Measurements from ENCODE around the gene DYNAP.

DYNAP gene, protein sequence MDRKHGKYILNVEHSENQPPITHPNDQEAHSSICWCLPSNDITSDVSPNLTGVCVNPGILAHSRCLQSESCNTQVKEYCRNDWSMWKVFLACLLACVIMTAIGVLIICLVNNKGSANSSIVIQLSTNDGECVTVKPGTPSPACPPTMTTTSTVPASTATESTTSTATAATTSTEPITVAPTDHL

DNA sequence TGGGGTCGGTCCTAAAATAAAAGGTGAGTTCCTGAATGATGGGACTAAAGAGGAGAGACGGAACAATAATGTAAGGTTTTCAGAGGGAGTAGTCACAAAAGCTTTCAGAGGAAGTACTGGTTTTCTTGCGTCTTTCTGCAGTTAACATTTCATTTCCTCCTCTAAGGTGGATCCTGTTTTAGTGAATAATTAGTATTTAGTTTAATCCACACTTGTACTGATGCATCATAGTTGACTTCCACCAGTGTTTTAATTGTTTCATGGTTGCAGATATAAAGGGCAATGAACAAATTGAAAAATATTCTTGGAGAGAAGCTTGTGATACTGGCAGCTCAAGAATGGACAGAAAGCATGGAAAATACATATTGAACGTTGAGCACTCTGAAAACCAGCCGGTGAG lies at the start of gene DYNAP:
Gene DYNAP, plus strand, starts transcription at position 301 of the 400 bp plus-strand sequence. Its CDS starts 38 bp downstream, at position 339.
- no peak for DNase-seq (ENCODE audit: low read depth)

DNA sequence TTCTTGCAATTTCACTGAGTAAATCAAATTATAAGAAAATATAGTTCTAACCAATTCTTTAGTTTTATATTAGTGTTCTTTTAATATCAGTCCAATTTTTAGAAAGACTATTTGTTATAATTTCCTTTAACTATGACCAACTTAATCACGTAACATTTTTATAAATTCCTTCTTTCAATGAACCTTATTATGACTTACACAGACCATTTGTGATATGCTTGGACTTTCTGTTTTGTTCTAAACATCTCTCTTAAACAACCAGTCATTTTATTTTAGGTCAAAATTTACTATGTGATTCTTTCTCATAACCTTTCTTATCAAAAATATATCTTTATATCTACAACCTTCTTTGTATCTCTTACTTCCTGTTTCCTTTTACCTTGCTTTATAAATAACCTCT lies 39.5 kb upstream of the DYNAP start:
- no peak for DNase-seq (ENCODE audit: low read depth)

DNA sequence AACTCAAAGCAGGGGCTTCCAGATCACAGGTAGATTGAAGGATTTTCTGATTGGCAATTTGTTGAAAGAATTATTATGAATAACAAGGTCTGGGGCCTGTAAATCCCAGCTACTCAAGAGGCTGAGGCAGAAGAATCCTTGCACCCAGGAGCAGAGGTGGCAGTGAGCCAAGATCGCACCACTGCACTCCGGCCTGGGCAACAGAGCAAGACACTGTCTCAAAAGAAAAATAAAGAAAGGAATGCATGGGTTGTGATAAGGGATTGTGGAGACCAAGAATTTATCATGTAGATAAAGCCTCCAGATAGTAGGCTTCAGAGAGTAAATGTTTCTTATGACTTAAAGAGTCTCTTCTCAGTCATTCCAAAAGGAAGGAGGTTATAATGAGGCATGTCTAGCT lies 35.8 kb upstream of the DYNAP start:
- no peak for DNase-seq (ENCODE audit: low read depth)

DNA sequence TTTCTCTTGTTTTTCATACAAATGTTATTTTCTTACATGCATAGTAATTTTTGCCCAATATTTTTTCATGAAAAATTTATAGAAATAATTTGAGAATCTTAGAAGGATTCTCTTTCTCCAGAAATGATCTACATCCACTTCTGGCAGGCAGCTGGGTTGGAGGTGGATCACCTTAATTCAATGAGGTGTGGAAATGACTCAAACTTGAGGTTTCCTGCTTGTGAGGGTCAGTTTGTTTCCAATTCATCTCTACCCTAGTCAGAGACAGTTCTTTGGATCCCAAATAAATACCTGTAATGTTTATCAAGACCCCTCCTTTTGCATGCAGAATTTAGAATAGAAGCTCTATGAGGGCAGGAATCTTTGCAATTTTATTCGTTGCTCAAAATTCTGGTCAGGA lies 35.0 kb upstream of the DYNAP start:
- DNase-seq (ENCODE audit: low read depth), result no peak

DNA sequence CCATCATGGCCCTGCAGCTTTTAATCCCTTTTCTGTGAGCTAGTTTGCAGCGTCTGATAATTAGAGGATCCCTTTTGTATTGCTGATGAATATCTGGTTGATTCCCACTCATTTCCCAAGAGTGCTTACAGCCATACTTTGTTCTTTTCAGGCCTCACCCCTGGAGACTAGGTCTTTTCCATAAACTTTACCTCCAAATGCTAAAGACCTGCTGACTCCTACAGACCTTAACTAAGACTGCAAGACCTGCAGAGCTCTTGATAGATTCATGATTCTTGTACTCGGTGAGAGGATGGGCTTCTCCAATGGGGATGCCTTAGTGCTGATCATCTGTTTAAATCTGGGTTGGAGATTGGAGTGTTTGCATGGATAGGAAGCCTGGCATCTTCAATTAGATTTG lies 33.1 kb upstream of the DYNAP start:
- DNase-seq (ENCODE audit: low read depth), result no peak

DNA sequence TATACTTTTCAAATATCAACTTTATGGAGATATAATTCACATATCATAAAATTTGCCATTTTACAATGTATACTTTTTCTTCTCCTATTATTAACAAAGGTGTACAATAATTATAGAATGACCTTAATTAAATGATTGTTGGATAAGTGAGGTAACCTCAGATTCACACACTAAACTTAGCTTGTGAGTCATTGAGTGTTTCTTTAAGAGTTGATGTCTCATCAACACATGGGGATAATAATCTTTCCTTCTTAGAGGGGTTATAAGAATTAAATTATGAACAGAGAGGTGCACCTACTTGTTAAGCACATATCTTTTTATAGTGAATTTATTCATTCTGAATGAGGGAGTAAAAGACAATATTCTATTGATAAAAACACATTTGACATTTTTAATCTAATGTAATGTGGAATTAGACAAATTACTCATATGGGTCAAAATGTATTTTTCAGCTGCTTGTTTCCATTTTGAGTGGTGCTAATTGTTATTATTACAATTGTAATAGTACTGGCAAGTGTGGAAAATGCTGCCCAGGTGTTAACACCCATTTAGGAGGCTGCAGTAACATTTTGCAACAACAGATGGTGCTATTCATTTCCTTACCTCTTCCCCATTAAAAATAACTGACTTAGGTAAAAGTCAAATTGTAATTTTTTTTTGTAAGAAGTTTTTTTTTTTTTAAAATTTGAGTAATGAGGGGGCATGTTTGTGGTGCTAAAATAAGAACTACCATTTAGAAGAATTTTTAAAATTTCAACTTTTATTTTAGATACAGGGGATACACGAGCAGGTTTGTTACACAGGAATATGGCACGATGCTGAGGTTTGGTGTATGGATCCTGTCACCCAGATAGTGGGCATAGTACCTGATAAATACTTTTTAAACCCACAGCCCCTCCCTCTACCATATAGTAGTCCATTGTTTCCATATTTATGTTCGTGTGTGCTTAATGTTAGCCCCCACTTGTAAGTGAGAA lies 32.1 kb upstream of the DYNAP start:
- DNase-seq (ENCODE audit: low read depth), result no peak

DNA sequence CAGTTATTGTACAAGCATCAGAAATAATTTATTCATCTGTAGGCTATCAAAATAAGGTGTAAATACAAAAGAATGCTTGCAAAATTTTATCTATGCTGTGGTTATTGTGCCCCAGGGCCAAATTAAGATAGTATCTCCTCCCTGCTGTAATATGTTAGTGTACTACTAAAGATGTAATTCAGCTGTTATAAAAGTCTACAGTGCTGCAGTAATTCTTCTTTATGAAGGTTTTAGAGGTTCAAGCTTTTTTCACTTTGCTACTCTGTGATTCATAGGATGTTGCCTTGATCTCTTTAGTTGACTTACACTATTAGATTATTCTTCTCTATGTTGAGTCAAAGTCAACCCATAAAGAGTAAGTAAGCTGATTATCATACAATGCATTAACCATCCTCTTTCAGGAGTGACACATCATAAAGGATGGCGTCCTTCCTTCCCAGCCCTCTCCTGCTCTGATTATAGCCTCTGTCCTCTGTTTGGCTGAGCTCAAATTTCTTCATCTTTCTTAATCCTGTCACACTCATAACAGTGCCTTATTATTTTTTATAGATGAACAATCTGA lies 29.3 kb upstream of the DYNAP start:
- DNase-seq (ENCODE audit: low read depth), result no peak

DNA sequence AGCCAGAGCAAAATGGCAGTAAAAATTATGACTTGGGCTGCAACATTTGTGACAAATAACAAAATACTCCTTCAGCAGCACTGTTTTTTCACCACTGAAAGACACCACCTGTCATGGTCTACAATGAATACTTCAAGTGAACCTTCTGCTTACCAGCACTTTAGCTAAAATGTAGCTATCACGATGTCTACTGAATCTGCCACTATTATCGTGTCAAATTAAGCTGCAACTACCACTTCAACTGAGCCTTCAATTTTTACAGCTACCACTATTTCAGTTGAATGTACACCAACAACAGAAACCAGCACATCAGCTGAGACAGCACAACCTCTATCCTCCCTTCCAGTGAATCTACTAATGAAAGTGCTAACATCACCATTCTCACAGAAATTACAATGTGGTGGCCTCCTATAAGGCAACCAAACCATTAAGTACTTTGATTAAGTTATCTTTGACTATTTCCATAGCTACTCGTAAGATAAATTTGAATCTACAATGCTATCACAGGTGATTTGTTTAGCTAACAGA lies 10.8 kb upstream of the DYNAP start:
- DNase-seq (ENCODE audit: low read depth), result no peak

DNA sequence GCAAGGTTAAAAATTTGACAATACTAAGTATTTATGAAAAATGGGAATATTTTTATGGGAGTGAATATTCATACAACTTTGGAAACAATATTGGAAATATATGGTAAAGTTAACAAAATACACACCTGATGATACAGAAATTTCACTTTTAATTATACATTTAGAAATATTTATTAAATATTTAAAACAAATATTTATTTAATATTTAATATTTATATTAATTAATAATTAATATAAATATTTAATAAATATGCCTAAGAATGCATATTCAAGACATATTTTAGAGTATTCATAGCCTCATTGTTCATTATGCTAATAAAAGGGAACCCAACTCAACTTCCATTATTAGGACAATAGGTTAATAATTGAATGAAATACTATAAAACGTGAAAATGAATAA lies 7.0 kb upstream of the DYNAP start:
- DNase-seq (ENCODE audit: low read depth), result no peak

DNA sequence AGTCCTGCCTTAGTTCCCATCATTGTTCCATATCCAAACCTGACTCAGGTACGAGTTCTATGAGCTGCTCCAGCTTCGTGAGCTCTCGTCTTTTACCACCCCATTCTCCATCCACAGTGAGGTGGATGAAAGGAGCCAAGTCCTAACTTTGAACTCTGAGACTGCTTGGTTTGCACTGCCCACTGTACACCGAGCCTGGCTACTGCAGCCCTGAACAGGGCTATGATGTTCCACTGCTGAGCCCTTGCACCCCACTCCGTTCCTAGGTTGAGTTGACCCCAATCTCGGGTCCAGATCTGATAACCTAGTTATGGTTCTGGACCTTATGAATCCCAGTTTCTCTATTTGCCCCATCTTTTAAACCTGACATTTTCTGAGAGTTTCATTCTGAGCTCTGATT lies 5.3 kb upstream of the DYNAP start:
- DNase-seq (ENCODE audit: low read depth), result no peak

DNA sequence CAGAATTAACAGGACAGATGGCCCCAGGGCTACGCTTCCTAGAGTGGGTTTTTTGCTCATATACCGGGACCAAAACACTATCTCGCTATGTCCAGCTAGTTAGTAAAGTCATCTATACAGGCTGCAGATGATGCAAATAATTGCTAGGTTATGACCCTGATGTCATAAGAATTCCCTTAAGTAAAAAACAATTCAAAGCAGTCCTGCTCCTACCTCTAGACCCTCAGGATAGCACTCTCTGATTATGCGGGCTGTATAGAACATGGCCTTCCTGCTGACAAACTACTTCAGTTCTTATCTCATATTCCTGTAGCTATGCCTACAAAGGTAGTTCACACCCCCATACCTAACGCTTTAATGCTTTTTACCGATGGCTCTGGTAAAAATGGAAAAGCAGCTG lies 13.2 kb downstream of the DYNAP start:
- no peak for DNase-seq (ENCODE audit: low read depth)

DNA sequence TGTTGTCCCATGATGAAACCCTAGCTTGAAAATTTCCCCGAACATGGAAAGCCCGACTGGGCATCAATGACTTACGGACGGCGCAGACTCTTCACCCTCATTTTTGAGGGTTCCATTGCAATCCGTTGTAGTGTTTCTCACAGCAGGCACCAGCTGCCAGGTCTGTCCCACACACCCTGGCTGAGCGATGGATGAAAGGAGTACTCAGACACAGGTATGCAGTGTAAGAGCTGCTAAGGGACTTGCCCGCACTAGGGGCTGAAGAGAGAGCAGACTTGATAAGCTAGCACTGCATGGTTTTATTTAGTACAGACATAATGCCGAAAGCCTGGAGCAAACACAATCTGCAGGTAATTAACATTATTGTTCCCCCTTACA lies 15.8 kb downstream of the DYNAP start:
- DNase-seq (ENCODE audit: low read depth), result no peak

DNA sequence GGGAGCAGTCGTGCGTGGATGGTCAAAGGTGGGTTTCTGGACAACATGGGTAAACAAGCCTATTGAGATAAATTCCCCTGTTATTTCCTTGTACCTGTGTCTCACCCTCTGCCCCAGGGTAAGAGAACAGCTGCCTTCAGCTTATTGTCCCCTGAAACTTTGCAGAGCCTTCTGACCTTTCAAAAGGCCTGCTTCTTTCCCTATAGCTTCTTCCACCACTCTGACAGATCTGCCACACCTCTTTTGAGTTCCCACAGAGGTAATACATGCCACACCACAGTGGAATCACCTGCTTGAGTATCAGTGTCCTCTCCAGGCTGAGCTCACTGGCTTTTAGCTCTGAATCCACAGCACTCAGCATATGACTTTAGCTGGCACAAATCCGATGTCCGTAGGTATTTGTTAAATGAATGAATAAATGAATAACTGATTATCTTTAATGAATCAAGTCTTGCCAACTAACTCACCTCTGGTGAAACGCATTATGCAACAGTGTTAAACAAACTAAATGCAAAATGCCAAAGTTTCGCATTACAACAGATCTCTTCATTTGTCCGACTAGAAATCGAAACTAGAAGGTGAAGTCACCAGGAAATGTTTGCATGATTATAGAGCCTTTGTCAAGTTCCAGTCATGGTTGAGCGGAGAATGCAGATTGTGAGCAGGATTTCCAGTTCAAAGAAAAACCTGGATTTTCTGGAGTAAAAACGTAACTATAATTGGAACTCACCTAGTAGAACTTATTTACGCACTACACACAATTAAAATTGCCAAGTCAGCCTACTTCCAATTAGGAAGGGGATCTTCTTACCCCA lies 16.4 kb downstream of the DYNAP start:
- DNase-seq (ENCODE audit: low read depth), result no peak

DNA sequence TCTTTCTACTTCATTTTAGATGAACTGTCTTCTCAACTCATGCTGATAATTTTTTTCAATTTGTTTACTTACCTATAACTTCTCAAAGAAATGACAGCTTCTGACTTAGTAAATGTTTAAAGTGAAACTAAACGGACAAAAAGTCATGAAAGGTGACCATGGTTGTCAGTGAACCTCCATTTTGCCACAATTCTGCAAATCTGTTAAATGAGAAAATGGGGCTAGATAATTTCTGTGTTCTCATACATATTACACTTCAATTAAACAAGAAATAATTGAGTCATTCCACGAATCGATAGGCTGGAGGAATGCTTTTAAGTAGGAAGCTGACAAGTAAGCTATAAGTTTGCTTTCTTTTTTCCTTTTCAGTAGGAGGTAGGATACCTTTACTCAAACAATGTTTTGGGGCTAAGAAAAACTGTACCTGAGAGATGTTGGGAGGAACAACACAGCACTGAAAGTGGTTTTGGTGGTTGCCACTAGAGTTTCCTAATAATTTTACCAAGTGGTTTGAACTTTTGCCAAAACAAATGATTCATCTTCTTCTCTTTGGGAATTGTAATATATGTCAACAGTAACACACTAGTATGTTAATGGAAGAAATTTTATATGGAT lies 17.1 kb downstream of the DYNAP start:
- DNase-seq (ENCODE audit: low read depth), result no peak

DNA sequence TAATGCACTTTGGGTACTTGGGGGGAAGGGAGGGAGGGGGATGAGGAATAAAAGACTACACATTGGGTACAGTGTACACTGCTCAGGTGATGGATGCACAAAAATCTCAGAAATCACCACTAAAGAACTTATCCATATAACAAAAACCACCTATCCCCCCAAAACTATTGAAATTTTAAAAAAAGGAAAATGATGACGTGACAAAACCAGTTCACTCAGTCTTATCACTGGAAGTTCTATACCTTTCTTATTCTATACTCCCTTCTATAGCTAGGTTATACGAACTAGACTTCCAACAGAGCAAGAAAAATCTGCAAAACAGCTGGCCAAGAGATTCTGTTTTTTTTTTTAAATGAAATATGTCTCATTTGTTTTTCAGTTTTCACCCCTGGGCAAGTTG lies 20.8 kb downstream of the DYNAP start:
- DNase-seq (ENCODE audit: low read depth), result no peak

DNA sequence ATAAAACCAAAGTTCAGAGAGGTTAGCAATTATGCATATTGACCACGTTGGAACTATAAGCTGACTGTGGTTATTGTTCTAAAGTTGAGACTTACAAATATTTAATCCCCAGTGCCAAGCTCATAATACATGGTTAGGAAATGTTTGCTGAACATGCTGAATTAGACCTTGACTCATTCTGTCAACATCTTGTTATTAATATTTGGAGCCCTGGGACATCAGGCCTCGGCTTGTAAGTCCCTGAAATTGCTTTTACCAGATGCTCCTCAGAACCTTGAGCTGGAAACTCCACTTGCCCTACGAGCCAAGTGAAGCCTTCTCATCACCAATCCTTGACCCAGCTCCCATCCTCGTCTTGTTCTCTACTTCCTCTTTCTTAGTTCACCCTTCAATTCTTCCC lies 21.2 kb downstream of the DYNAP start:
- no peak for DNase-seq (ENCODE audit: low read depth)

DNA sequence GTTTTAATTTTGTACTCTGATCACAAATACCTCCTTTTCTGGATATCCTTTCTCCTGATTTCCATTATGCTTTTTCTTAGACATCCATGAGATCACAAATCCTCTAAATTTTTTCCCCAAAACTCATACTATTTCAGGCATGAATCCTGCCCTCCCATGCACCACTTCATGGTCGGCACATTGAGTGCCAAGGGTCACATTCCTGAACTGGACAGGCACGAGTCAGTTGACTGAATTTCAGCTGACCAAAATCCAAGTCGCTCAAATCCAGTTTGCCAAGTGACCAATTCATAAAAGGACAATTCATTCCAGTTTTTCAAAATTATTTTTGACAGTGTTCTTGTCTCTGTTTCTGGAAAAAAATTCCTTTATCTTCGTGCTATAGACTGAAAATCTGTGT lies 22.1 kb downstream of the DYNAP start:
- DNase-seq (ENCODE audit: low read depth), result no peak

DNA sequence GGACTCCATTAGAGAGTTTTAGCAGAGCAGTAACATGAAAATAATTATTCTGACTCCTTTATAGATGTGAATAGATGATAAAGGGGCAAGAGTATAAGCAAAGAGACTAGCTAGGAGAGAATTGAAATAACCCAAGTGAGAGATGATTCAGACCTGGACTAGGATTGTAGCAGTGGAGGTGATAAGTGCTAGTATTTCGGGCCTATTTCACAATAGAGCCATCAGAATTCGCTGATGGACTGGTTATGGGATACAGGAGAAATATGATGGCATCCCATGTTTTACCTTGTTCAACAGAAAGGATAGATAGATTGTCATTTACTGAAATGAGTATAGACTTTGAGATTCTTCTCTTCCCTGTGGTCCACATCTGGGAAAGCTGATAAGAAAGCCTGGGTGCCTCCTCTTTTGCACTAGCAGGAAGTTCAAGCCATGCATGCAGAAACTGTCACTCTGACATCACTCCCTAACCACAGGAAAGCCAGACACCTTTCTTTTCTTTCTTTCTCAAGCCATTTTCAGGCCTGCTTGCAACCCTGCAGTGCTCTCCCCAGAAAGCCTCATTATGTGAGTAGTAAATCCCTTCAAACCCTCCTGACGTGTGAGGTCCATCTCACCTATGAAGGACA lies 25.3 kb downstream of the DYNAP start:
- DNase-seq (ENCODE audit: low read depth), result no peak

DNA sequence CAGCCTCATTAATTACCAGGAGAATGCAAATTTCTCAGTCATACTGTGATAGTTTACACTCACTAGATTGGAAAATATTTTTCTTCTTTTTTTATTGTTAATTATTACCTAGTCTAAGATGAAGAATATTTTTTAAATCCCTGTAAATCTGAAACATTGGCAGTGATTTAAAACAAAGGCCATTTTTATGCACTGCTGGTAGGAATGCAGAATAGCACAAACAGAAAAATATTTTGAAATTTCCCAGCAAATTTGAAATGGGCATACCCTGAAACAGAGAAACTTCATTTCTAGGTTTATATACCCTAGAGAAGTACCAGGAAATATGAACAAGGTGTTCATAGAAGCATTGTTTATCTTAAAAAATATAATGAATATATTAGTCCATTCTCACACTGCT lies 31.0 kb downstream of the DYNAP start:
- no peak for DNase-seq (ENCODE audit: low read depth)

DNA sequence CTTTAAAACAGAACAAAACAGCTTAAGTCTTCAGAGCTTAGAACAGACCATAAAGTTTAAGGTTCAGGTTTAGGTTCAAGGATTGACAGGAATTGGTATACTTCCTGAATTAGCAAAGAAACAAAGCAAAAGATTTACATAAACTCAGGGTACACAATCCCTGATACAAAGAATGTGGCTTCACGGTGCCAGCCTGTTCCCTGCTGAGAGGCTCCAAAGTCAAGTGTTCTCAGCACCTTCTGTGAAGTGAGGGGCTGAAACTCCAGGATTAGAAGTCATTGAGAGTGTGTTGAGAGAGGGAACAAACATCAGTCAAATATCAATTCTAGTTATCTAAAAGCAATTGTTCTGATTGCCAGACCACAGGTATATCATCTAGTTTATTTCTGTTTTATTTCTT lies 35.7 kb downstream of the DYNAP start:
- DNase-seq (ENCODE audit: low read depth), result no peak

DNA sequence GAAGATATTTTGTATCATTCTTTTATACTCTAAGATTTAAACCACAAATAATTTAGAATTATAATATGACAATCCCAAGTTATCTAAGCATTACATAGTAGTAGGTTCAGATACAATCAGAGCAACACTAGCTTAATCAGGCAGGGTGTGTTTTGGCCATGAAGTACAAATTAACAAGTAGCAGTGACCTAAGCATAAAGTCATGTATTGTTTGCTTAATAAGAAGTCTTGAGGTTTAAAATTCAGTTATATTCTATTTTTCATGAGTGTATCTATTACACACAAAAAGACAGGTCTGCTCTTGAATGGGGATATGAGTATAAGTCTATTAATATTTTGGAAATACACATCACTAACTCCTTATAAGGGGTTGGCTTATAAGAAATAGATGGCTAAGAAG lies 39.9 kb downstream of the DYNAP start:
- no peak for DNase-seq (ENCODE audit: low read depth)
